Coronary artery (tissue), 2 donors: ENCODE data around the gene PPT2.

Experiments
- DNase-seq: peaks from one replicate; pipeline ENCODE4 v3.0.0-alpha.2; 2017; ENCODE audit warnings: low spot score
- H3K27ac ChIP-seq, 2 donors: fragments of 200-600 bp; sonication (generic); one replicate each; pipeline ENCODE4 v1.5.1; 2016 to 2019
- H3K4me3 ChIP-seq: fragments of 200-600 bp; sonication (generic); 2 replicates; pipeline ENCODE4 v1.5.1; 2016; ENCODE audit warnings: mild to moderate bottlenecking, moderate library complexity
- CTCF ChIP-seq: fragments of 200-600 bp; sonication (generic); IDR thresholded peaks from one replicate; pipeline ENCODE4 v1.5.1; 2019; ENCODE audit warnings: antibody characterized with exemption

Gene PPT2

GRCh38 chr6:32127409-32127716 lies 26.6 kb upstream of the PPT2 start:
- H3K27ac ChIP-seq, result peak overlapping the region; percentile 71 to 96
- no peak for DNase-seq
- TF ChIP-seq CTCF, result no peak
- H3K4me3 ChIP-seq, result peak overlapping the region; percentile 98

GRCh38 chr6:32127717-32128592 lies 26.0 kb upstream of the PPT2 start, which contains the start of gene ATF6B:
TSS of gene ATF6B (minus strand) at chr6:32128246. CDS start at chr6:32128207, 39 bp downstream.
- no peak for TF ChIP-seq CTCF
- Histone ChIP-seq H3K4me3 (peak within 1 kb of the TSS; percentile 98), H3K27ac (peak within 1 kb of the TSS; percentile 71 to 96)
- DNase-seq, result peak; percentile 99

GRCh38 chr6:32128751-32129296 lies 25.1 kb upstream of the PPT2 start:
- TF ChIP-seq CTCF, result no peak
- Histone ChIP-seq H3K27ac (peak overlapping the region; percentile 92 to 95), H3K4me3 (peak overlapping the region; percentile 78)
- no peak for DNase-seq

GRCh38 chr6:32129297-32130088 lies 24.4 kb upstream of the PPT2 start:
- H3K27ac ChIP-seq, result peak overlapping the region; percentile 92 to 95
- TF ChIP-seq CTCF, result no peak
- peak overlapping the region; percentile 78 for H3K4me3 ChIP-seq
- DNase-seq, result no peak

- no peak for TF ChIP-seq CTCF
- no peak overlapping the region for H3K4me3 ChIP-seq
- no peak overlapping the region for H3K27ac ChIP-seq
- DNase-seq, result no peak
Measured at GRCh38 chr6:32131439-32131948, 22.4 kb upstream of the PPT2 start.

- TF ChIP-seq CTCF, result no peak
- no peak for DNase-seq
Measured at GRCh38 chr6:32132110-32132509, 21.8 kb upstream of the PPT2 start.

More at GRCh38 chr6:32132110-32132509, 21.8 kb upstream of the PPT2 start:
- Histone ChIP-seq H3K27ac (no peak overlapping the region), H3K4me3 (no peak overlapping the region)
